ENCODE measurements around the gene RAP2A. TPM values are rescaled to one million over a fixed set of nuclear protein-coding genes. Genes with fewer than 3 reads are reported as not detected.

The RAP2A gene
- total RNA-seq, 3 donors from 2014 or later (not counting 1 experiment from before 2014, with no cell fraction given): 25.9 to 48.1 (median 30.9) TPM

DNA sequence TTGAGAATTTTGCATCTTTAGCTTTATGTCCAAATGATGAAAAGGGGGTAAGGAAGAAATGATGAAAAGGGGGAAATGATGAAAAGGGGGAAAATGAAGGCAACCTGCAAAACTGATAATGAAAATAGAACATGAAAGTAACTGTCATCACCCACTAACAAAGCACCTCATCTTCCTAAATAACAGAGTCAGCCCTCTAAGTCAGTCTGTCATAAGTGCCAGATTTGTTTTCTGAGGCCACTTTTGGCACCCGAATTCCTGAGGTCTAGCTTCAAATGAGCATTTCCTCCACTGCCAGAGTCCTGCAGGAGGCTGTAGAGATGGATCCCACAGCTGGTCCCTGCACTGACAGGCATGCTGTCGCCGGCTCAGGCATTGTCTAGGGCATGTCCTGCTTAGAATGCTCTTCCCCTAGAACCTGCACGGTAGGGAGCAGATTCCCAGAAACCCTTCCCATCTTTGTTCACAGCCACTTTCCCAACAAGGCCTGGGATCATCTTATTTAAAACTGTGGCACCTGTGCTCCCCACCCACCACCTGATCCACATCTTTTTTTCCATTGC is 25.3 kb downstream of the RAP2A start:
- no peak for DNase-seq
- intact Hi-C loops (cut with micrococcal nuclease): no loop called here
- ATAC-seq: no peak
- Histone ChIP-seq H3K27me3 (ENCODE audit: control insufficient read depth, insufficient read depth, low read length) (no peaks in the 10 kb centered on the region), H3K4me1 (ENCODE audit: control insufficient read depth, insufficient read depth, low read length) (peaks cover 8% of the 10 kb centered on the region), H3K4me3 (ENCODE audit: low read length) (no peak overlapping the region), H3K27ac (ENCODE audit: low read length) (no peak overlapping the region), H3K36me3 (ENCODE audit: control insufficient read depth, insufficient read depth, low read length) (peaks cover 2% of the 10 kb centered on the region), H3K9me3 (ENCODE audit: control insufficient read depth, insufficient read depth, low read length) (no peaks in the 10 kb centered on the region)
- Mint-ChIP-seq H3K4me1 (peaks cover 35 to 38% of the 10 kb centered on the region in 2 donors), H3K36me3 (peaks cover 16% of the 10 kb centered on the region), H3K27me3 (ENCODE audit: low read depth in 2 of 2) (no peaks in the 10 kb centered on the region), H3K27ac (peak overlapping the region in 1 of 2 donors; percentile 16), H3K4me3 (no peak overlapping the region), H3K9me3 (peaks cover 0 to 1% of the 10 kb centered on the region in 2 donors)
- TF ChIP-seq CTCF (IDR thresholded peaks at IDR 0.05): no peak
- 88% methylated on average over 4 of the region's 4 CpGs for WGBS (ENCODE audit: insufficient coverage)

- H3K9me3 ChIP-seq (ENCODE audit: control insufficient read depth, insufficient read depth, low read length): no peaks in the 10 kb centered on the region
- Mint-ChIP-seq H3K4me1 (peaks cover 33 to 35% of the 10 kb centered on the region in 2 donors), H3K27me3 (ENCODE audit: low read depth in 2 of 2) (no peaks in the 10 kb centered on the region), H3K4me3 (no peak overlapping the region), H3K27ac (peak overlapping the region in 1 of 2 donors; percentile 50), H3K9me3 (no peaks in the 10 kb centered on the region), H3K36me3 (peaks cover 7% of the 10 kb centered on the region)
- ATAC-seq (no peak), DNase-seq (no peak)
- peaks cover 8% of the 10 kb centered on the region for H3K4me1 ChIP-seq (ENCODE audit: control insufficient read depth, insufficient read depth, low read length)
- intact Hi-C loops (cut with micrococcal nuclease): no loop called here
- H3K27me3 ChIP-seq (ENCODE audit: control insufficient read depth, insufficient read depth, low read length): no peaks in the 10 kb centered on the region
- H3K27ac ChIP-seq (ENCODE audit: low read length): peak overlapping the region; percentile 18
- TF ChIP-seq CTCF (IDR thresholded peaks at IDR 0.05): no peak
- no peak overlapping the region for H3K4me3 ChIP-seq (ENCODE audit: low read length)
- WGBS (ENCODE audit: insufficient coverage): 78% methylated on average over 7 of the region's 7 CpGs
- H3K36me3 ChIP-seq (ENCODE audit: control insufficient read depth, insufficient read depth, low read length): peaks cover 10% of the 10 kb centered on the region
Observed at GRCh38 chr13:97460004-97460775, 26.2 kb downstream of the RAP2A start.

DNA sequence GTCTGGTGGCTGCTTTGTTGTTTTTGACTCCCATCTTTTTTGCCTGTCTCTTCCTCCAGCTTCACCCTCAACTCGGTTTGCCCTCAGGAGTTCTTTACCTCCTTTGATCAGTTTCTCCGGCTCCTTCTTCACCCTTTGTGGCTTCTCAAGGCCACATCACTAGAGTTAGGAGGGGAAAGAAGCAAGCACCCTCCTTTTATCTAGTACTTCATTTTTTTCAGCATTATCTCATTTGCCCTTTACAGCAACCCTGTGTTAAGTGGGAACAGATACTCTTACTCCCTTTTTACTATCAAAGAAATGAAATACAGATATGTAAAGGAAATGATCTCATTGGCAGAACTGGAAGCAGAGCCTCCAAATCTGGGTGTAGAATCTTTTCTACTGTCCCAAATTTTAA is 26.9 kb downstream of the RAP2A start:
- Mint-ChIP-seq H3K9me3 (no peaks in the 10 kb centered on the region), H3K27me3 (ENCODE audit: low read depth in 2 of 2) (no peaks in the 10 kb centered on the region)

More for the DNA sequence above, 26.9 kb downstream of the RAP2A start:
- Histone ChIP-seq H3K4me3 (ENCODE audit: low read length) (no peak overlapping the region), H3K4me1 (ENCODE audit: control insufficient read depth, insufficient read depth, low read length) (peaks cover 8% of the 10 kb centered on the region), H3K9me3 (ENCODE audit: control insufficient read depth, insufficient read depth, low read length) (no peaks in the 10 kb centered on the region), H3K36me3 (ENCODE audit: control insufficient read depth, insufficient read depth, low read length) (peaks cover 13% of the 10 kb centered on the region), H3K27ac (ENCODE audit: low read length) (peak overlapping the region; percentile 18), H3K27me3 (ENCODE audit: control insufficient read depth, insufficient read depth, low read length) (no peaks in the 10 kb centered on the region)
- H3K27ac Mint-ChIP-seq: peak overlapping the region in 1 of 2 donors; percentile 50
- TF ChIP-seq CTCF (IDR thresholded peaks at IDR 0.05): no peak
- no peak for ATAC-seq
- H3K4me3 Mint-ChIP-seq: no peak overlapping the region
- WGBS (ENCODE audit: insufficient coverage): no CpG with 5 or more reads among the region's 2 CpGs
- peak in 1 of 2 donors; percentile 23 for DNase-seq
- peaks cover under 1% of the 10 kb centered on the region for H3K36me3 Mint-ChIP-seq
- peaks cover 26 to 28% of the 10 kb centered on the region in 2 donors for H3K4me1 Mint-ChIP-seq
- intact Hi-C loops (cut with micrococcal nuclease): no loop called here
